SKM-1 (cell line): ENCODE data around the gene TAS2R46.
"Not testable (repeated sequence)": the region's sequence is repeated elsewhere in the genome, so short reads cannot be mapped to it uniquely, and the experiment has no call there.

Experiments used
- DNase-seq: peaks from one replicate; lab custom pipeline; 2025; ENCODE audit not compliant: unreplicated experiment; lab: John Stamatoyannopoulos, UW

Gene TAS2R46

DNA sequence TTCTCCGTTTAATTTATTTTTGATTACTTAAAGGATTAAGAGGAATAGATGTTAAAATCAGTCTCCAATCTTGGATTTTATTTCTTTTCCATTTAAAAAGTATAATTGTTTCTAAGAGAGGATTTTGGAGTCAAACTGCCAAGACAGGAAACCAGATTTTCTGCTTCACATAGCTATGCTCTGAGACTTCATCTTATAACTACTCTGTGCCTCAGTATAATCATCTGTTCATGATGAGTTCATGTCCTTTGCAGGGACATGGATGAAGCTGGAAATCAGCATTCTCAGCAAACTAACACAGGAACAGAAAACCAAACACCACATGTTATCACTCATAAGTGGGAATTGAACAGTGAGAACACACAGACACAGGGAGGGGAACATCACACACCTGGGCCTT is 21.9 kb downstream of the TAS2R46 start:
- no peak for DNase-seq

DNA sequence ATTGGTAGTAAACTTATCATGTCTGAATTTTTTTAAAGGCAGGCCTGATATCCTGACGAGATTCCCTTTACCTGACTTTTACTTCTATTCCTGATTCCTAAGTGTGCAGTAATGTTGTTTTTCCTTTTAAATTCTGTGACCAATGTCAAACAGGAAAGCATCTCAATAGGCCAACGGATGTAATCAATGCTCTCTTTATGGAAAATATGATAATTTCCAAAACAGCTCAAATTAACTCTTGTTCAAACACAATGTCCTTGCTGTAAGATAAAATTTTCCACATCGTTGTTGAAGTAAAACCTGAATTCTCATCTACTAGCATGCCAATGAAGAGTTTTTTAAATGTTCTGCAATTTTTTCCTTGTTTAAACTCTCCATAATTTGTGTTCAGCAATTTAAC is 22.9 kb downstream of the TAS2R46 start:
- DNase-seq: no peak

DNA sequence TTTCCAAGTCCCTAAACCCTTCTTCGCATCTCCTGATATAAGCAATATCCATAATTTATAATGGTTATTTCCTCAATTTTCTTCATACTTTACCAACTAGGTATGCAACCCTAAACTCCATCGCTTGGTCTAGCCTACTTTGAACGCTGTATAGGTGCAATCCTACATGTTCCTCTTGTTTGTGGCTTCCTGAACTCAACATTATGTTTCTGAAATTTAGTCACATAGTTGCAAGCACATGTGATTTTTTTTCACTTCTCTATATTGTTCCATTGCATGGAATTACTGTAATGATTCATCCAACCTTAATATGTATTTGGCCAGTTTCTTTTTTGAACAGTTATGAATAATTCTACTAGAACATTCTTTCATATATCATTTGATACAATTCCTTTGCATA is 28.1 kb downstream of the TAS2R46 start:
- not testable (repeated sequence) for DNase-seq

DNA sequence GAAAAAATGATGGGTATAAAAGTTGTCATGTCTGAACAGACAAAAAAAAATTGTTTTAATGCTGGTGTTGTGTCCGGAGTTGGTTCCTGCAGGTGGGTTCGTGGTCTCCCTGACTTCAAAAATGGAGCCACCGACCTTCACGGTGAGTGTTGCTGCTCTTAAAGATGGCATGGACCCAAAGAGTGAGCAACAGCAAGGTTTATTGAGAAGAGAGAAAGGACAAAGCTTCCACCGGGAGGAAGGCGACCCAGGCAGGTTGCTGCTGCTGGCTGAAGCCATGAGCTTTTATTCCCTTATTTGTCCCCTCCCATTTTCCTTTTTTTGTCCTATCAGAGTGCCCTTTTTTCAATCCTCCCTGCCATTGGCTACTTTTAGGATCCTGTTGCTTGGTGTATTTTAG is 30.8 kb downstream of the TAS2R46 start, which contains the start of gene TAS2R31:
Gene TAS2R31, minus strand, starts transcription at position 101 of the 400 bp plus-strand sequence. Its CDS starts 72 bp downstream, at position 29.
- no peak for DNase-seq

DNA sequence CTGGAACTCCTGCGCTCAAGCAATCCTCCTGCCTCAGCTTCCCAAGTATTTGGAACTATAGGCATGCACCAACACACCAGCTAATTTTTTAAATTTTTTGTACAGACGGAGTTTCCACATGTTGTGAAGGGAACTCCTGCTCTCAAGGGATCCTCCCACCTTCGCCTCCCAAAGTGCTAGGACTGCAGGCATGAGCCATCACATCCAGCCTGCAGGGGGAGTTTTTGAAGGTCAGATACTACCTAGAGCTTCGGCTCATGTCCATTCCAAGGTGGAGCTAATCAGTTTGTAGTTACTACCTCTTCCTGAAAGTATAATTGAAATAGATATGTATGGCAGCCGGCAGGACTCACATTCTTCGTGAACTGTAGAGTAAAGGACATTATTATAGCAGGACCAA is 36.0 kb downstream of the TAS2R46 start:
- no peak for DNase-seq

DNA sequence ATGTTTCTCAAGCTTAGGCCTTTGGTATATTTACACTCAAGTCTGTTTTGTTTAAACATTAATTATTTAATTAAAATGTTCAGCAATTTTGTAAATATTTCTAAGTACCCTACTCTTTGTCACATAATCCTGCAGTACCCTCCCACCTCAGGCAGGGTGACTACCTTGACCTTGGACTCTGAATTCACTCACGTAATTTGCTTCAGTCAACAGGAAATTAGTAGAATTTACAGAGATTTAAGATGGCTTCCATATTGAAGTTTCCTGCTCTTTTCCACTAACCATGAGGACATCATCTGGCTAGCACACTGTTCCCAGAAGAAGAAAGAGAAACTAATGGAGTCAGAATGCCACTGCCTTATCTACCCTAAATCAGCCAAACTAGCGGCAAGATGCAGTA is 38.7 kb downstream of the TAS2R46 start:
- no peak for DNase-seq

DNA sequence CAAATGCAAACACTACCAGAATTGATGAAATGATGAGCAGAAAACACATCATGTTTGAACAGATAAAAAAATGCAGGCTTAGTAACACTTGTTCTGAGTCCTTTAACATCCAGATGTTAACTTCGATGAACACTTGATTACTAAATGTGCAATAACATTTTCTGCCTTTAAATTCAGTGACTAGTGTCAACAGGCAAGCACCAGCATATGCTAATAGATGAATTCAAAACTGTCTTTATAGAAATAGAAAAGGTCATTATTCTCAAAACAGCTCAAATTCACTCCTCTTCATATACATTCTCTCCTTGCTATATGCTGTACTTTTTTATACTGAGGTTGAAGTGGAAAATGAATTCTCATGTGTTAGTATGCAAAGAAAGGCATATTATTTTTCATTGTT is 39.6 kb downstream of the TAS2R46 start, which contains the start of gene TAS2R19:
Gene TAS2R19, minus strand, starts transcription at position 101 of the 400 bp plus-strand sequence. Its CDS starts 49 bp downstream, at position 52.
- no peak for DNase-seq

DNA sequence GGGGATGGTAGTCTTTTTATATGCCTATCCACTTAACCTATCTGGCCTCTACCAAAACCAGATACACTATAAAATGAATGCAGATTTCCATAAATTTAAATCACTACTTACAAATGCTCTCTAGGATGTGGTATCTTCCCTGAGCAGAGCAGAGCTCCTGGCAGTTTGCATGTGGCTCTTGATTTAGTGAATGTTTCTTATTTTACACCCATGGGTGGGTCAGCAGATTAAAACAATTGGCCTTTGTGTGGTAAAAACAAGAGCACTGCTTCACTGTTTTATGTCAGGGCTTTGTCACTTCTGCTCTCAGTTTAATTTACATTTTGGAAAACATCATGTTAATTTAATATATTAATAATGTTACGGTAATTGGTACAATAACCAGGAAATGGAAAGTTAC is 45.2 kb downstream of the TAS2R46 start:
- no peak for DNase-seq

DNA sequence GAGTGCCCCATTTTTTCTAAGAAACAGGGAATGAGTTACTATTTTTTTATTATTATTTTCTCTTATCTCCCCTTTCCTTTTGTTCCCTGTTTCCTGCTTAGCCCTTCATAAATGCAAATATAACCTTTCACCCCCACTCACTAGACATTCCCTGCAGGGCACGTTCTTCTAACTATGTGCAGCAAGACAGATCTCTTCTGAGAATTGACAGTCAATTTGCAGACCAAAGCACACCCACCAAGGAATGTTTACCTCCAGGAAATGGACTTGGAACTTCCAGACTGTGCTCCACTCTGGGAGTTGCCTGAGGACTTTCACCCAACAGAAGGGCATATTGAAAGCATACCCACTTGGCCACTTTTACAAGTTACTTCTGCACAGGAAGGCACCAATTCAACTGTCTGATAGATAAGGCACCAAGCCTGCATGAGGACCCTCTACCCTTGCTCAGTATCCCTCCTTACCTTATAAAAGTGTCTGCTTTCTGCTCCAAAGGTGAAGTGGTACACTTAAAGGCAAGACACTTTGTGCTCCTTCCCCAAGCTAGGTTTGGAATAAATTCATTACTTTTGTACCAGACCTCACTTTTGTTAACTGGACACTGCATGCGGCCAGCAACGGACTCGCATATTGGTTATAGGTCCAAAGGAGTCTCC is 46.2 kb downstream of the TAS2R46 start:
- no peak for DNase-seq

DNA sequence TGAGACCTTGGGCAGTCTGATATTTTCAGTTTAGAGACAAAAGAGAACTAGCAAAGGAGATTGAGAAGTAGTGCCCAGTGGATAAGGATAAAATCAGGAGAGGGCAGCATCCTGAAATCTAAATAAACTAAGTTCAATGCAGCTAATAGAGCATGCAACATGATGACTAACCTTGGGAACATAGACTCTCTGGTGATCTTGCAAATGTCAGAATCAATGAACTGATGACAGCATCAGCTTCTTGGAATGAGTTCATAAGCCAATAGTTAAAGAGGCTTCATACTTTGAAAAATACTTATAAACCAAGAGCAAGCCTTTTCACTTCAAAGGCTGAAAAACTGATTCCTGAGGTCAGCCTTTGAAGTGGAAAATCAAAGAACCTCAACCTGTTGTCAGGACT is 47.9 kb downstream of the TAS2R46 start:
- no peak for DNase-seq
